ENCODE measurements around the gene BICD1.

Gene BICD1

DNA sequence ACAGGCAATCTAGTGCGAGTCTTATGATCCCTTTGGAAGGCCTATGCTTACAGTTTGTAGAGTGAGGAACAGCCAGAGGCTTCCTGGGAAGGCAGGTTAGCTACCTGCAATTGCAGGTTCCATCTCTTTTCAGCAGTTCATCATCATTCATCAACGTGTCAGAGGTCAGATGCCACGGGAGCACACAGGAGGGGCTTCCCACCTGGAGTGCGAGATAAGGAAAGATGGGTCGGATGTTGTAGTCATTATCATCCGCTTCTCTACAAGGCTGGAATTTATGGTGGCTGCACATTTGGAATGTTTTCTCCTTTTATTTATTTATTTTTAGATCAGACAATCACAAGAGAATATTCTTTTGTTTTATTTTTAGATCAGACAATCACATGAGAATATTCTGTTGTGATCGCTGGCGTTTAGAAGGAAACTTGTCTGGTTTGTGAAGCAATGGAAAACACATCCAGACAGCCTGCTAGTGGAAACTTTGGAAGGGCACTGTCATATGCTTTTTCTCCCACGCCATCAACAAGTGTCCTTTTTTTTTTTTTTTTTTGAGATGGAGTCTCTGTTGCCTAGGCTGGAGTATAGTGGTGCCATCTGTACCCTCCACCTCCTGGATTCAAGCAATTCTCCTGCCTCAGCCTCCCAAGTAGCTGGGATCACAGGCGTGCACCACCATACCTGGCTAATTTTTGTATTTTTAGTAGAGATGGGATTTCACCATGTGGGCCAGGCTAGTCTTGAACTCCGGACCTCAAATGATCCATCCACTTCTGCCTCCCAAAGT, 1.9 kb upstream of the BICD1 start:
- no peak for DNase-seq

DNA sequence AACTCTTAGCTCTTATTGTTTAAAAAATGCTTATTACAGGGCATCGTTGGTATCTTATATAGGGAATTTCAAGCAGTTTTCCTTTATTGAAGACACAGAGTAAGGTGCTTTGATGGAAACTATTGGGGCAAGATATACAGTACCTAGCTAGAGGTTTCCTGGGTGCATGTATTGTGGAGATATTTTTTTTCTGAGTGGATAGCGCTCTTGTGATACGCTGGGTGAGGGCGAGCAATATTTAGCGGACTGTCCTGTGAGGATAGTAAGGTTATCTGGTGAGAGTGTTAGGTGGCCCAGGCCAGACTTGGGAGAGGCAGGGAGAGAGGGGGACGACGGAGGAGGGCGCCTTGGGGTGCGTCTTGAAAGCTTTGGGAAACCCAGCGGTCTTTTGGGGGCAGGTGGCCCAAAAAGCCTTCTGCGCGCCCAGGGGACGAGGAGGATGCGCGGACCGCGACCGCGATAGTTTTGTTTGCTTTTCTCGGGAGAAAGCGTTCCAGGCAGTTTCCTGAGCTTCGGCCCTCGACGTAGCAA, 596 bp upstream of the BICD1 start:
- no peak for DNase-seq

GRCh38 chr12:32107359-32108267, 966 bp downstream of the BICD1 start:
- peak; percentile 52 for DNase-seq

GRCh38 chr12:32108787-32109186, 2.1 kb downstream of the BICD1 start:
- no peak for DNase-seq

DNA sequence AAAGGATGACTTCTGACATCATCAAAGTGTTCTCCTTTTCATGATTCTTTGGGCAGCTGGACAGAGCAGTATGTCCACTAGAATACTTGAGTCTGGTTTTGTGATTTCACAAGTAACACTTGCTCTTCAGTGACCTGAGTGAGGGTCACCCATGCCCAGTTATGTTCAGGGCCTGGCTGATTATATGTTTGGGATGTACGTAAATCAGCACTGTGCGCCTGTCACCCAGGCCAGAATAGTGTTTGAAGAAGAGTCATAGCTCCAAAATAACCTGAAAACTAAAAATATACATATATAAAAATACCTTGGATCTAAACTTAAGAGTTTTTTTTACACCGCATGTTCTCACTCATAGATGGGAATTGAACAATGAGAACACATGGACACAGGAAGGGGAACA, 3.8 kb downstream of the BICD1 start:
- no peak for DNase-seq

- no peak for DNase-seq
Observed at GRCh38 chr12:32110942-32111341, 4.3 kb downstream of the BICD1 start.

DNA sequence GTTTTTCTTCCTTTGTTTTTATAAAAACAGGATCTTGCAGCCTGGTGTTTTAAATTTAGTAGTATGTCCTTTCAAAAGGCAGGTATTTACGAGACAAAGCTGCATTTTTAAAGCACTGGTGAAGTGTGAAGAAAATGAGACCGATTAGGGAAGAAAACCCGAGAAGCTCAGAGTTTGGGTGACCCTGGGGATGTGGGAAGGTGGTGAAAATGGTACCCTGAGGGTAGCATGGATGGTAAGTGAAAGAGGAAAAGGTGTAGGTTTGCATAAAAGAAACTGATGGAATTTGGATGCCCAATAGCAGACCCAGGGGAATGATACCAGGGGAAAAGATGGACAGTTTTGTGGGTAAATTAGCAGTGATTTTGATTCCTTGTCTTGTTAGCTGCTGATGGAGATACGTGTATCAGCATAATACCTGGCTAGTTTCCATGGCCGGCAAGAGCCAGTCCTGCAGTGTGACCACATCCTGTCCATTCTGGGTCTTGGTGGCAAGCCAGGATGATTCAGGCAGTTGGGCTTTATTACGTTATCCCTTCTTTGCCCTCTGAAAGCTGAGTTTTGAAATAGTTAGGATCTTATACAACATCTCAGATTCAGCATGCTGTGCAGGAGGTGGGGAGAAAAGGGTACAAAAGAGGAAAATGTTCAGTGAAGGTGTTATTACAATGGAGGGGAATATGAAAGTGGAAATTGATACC, 8.9 kb downstream of the BICD1 start:
- DNase-seq: no peak

DNA sequence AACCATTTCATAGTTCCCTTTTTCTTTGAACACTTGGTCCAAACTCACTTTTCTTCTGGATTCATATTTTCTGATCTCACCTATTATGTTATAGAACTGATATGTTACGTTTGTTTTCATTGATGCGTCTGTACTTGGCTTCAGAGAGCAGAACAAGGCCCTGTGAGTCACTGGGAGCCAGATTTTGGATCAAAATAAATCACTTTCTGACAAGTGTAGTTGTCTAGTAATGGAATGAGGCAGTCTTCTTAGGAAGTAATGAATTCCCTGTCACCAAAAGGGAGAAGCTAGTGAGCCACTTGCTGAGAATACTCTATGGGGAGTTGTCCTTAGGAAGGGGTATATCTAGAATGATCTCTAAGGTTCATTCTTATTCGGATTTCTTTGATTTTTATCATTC, 10.2 kb downstream of the BICD1 start:
- no peak for DNase-seq

GRCh38 chr12:32117316-32117715, 10.7 kb downstream of the BICD1 start:
- DNase-seq: no peak

DNA sequence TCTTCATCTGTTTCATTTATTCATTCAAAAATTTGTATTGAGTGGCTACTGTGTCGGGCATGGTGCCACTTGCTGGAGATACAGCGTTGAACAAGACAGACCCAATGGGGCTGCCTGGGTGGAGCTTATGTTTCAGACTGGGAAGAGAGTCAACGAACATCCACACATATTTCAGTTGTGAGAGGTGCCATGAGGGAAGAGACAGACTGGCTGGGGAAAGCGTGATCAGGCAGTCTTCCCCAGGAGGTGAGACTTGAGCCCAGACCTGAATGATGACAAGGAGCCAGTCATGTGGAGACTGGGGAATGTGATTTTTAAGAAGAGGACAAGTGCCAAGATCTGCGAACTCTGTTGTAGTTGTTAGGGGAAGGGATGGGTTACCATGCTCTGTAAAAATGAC, 12.2 kb downstream of the BICD1 start:
- DNase-seq: no peak

GRCh38 chr12:32120419-32120818, 13.8 kb downstream of the BICD1 start:
- DNase-seq: no peak

GRCh38 chr12:32124637-32125036, 18.0 kb downstream of the BICD1 start:
- DNase-seq: no peak

- no peak for DNase-seq
Observed at GRCh38 chr12:32125455-32126084, 18.9 kb downstream of the BICD1 start.

DNA sequence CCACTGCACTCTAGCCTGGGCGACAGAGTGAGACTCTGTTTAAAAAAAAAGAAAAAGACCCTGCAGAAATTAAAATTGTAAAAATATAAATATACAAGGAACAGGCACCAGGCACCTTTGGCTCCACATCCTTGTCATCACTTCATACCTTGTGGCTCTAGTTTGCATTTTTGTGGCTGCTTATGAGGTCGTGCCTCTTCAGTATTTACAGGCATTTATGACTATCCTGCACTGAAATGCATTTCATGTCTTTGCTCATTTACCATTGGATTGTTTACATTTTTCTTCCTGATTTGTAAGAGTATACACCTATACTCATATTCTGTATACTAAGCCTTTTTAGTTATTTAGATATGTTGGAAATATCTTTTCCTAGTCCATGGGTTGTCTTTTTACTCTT, 20.1 kb downstream of the BICD1 start:
- no peak for DNase-seq

- DNase-seq: no peak
Observed at GRCh38 chr12:32131666-32132065, 25.0 kb downstream of the BICD1 start.

DNA sequence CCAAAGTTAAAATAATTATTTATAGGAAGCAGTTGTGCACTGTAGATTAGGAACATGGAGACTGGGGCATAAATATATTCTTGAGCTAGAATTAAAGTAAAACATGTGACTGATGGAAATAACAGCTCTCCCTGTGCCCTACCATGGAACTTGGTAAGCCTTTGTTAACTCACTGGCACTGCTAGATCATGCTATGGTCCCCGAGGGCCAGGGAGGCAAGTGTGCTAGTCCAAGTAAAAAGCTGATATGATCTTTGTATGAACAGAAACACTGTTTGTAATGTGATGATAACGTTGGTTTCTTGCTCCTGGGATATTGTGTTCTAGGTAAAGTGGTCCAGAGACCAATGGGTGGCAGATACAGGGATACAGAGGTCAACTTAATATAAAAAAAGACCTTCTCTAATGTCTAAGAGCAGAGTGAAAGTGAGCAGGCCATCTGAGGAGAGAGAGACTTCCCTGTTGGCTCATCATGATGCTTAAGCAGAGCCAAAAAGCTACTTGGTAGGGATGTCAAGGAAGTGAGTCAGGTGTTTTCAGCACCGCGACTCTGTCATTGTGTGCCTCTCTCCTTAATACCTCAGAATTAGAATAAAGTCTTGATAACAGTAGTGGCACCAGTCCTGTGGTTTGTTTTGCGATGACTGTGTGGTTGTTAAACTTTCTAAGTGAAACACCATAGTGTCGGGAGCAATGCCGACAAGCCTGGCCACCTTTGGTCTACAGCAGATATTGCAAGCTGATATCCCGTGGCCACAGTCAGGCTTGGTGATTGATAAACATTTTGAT, 27.6 kb downstream of the BICD1 start:
- DNase-seq: peak; percentile 59

DNA sequence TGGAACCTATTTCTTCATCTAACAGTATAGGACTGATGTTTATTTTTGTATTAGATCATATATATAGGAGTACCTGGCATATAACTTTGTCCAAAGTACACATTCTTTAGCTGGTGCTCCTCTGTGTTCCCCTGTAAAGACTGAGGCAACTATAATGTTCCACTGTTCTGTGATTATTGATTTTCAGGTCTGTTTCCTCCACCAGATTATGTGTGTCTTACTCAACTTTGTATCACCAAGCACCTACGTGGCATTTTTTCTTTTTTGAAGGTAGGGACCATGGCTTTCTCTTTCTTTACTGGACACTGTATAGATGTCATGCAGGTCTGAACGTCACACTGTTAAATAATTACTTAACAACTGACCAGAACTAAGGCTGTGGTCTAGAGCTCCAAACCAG, 29.3 kb downstream of the BICD1 start:
- DNase-seq: no peak

DNA sequence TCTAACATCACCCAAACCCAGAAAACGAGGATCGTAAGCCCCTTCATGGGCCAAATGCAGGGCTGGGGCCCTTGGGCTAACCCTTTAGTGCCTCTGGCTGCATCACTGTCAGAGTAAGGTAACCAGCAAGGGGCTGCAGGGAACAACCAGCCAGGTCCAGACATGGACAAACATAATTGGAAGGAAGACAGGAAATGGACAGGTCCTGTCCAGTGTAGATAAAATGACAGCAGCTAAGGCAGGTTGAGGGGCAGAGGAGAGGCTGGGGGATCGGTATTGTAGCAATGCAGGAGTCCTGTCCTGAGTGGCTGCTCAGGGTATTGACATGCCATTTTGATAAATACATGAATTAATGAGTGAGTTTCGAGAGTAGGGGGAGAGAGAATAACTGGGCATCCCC, 29.8 kb downstream of the BICD1 start:
- DNase-seq: no peak

- DNase-seq: peak; percentile 42
Observed at GRCh38 chr12:32139064-32139421, 32.4 kb downstream of the BICD1 start.

DNA sequence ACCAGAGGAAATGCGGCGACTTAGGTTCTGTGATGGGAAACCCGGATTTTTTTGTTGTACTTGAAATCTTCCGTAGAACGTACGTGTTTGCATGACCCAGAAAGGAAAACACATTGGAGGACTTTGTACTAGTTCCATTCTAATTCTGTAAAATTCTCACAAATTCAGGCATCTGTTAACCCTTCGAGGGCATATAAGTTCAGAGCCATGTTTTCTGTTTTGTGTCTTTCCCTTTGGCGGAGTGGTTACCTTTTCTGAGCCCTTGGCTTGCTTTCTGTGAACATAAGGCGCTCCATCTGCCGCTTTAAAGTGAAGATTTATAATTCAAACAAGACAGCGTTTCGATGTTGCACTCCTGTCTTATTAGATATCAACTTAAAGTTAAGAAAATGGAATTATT, 34.2 kb downstream of the BICD1 start:
- DNase-seq: no peak

DNA sequence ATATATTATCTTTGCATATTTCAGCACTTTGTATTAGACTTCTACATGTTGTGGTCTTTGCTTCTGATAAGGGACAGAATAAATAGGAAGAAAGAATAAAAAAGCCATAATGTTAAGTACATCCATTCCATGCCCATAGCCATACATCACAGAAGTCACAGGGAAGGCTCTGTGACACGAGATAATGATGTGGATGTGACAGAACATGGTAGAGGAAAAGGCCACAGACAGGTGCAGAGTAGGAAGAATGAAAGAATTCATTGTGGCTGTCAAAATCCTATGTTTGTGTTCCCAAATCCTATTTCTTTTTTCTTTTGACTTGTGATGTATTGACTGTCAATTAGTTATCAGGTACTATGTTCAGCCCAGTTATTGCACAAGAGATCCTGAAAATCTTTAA, 38.4 kb downstream of the BICD1 start:
- no peak for DNase-seq

Data from CD4-positive, alpha-beta T cell treated with Interleukin-6 for 4 hours (primary cell).